DMS153 (cell line): ENCODE measurements around the gene KLF6.
A peak's percentile ranks its signal among the peaks of the same experiment; 100 is the strongest.

Experiments used
- DNase-seq: peaks from one replicate; lab custom pipeline; 2025; lab: John Stamatoyannopoulos, UW

KLF6 gene

GRCh38 chr10:3811291-3811870 is 26.4 kb upstream of the KLF6 start:
- no peak for DNase-seq

GRCh38 chr10:3808689-3809199 is 23.7 kb upstream of the KLF6 start:
- no peak for DNase-seq

GRCh38 chr10:3807928-3808496 is 23.0 kb upstream of the KLF6 start:
- DNase-seq = no peak

- DNase-seq = no peak
Measured at GRCh38 chr10:3807211-3807927, 22.4 kb upstream of the KLF6 start.

- DNase-seq = peak; percentile 11
Measured at GRCh38 chr10:3806603-3807002, 21.6 kb upstream of the KLF6 start.

- DNase-seq = no peak
Measured at GRCh38 chr10:3805791-3806461, 20.9 kb upstream of the KLF6 start.

GRCh38 chr10:3805201-3805790 is 20.3 kb upstream of the KLF6 start:
- DNase-seq = no peak

- DNase-seq = no peak
Measured at GRCh38 chr10:3803927-3804741, 19.1 kb upstream of the KLF6 start.

- DNase-seq = no peak
Measured at GRCh38 chr10:3803295-3803926, 18.4 kb upstream of the KLF6 start.

- DNase-seq = no peak
Measured at GRCh38 chr10:3802526-3803265, 17.7 kb upstream of the KLF6 start.

- DNase-seq = no peak
Measured at GRCh38 chr10:3801558-3802192, 16.7 kb upstream of the KLF6 start.

GRCh38 chr10:3800586-3800985 is 15.6 kb upstream of the KLF6 start:
- DNase-seq = no peak

- DNase-seq = no peak
Measured at GRCh38 chr10:3797750-3798149, 12.7 kb upstream of the KLF6 start.

- DNase-seq = no peak
Measured at GRCh38 chr10:3793553-3793952, 8.5 kb upstream of the KLF6 start.

GRCh38 chr10:3792710-3793219 is 7.8 kb upstream of the KLF6 start:
- no peak for DNase-seq

GRCh38 chr10:3791974-3792633 is 7.1 kb upstream of the KLF6 start:
- no peak for DNase-seq

- DNase-seq = no peak
Measured at GRCh38 chr10:3790858-3791257, 5.8 kb upstream of the KLF6 start.

- DNase-seq = no peak
Measured at GRCh38 chr10:3790272-3790671, 5.3 kb upstream of the KLF6 start.

- DNase-seq = no peak
Measured at GRCh38 chr10:3789621-3790020, 4.6 kb upstream of the KLF6 start.
